ENCODE results near the gene TAF1C. TPM values are rescaled to one million over a fixed set of nuclear protein-coding genes. Genes with fewer than 3 reads are reported as not detected.
"Not testable (repeated sequence)": the region's sequence is repeated elsewhere in the genome, so short reads cannot be mapped to it uniquely, and the experiment has no call there.

Gene TAF1C
- total RNA-seq, 1 donor from 2014 or later: 29.3 TPM

DNA sequence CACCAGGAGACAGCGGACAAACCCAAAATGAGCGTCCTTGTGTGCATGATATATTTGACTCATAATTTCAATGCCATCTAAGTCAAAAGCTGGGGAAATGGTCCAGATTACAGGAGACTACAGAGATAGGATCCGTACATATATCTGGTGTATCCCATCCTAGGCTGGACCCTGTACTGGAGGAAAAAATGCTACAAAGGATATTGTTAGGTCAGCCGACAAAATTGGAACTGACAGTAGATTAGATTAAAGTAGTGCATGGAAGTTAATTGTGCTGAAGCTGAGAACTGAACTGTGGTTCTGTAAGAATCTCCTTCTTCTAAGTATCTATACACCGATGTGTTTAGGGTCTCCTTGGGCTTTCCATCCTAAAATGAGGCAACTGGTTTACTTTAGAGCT lies 28.7 kb upstream of the TAF1C start:
- ATAC-seq (ENCODE audit: poor library complexity) (no peak), DNase-seq (no peak)
- intact Hi-C loops (cut with DNase I): no loop called here

GRCh38 chr16:84214451-84215066 lies 27.7 kb upstream of the TAF1C start:
- no peak for DNase-seq
- intact Hi-C loops (cut with DNase I): no loop called here
- peak; percentile 70 for ATAC-seq (ENCODE audit: poor library complexity)

DNA sequence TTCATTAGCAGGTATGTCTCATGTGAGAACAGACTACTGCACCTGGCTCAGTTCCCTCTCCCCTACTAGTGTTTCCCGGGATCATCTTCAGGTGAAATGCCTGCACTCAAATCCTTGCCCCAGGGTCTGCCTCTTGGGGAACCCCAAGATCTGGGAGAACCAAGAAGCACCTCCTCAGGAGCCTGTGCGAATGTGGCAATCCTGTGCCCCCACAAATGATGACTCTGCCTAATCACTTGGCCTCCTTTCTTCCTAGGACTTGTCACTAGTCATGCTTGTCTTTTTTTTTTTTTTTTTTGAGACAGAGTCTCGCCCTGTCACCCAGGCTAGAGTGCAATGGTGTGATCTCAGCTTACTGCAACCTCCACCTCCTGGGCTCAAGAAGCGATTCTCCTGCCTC lies 25.8 kb upstream of the TAF1C start:
- ATAC-seq (ENCODE audit: poor library complexity) (no peak), DNase-seq (no peak)
- intact Hi-C loops (cut with DNase I): no loop called here

GRCh38 chr16:84212154-84212553 lies 25.3 kb upstream of the TAF1C start:
- DNase-seq (no peak), ATAC-seq (ENCODE audit: poor library complexity) (no peak)
- intact Hi-C loops (cut with DNase I): no loop called here

DNA sequence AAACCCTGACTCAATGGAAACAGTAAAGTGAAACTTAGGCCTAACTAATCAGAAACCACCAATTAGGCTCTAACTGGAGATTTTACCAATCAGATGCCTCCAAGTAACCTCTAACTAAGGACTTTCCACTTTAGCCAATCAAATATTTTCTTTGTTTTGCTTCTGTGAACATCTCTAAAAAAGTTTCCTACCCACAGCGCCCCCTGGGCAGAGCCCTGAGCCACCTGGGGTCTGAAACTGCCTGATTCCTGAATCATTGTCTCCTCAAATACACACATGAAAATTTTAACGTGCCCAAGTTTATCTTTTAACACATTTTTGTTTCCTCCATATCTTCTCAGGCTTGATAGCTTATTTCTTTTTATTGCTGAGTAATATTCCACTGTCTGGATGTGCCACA lies 23.1 kb upstream of the TAF1C start:
- ATAC-seq (ENCODE audit: poor library complexity): no peak
- intact Hi-C loops (cut with DNase I): no loop called here

DNA sequence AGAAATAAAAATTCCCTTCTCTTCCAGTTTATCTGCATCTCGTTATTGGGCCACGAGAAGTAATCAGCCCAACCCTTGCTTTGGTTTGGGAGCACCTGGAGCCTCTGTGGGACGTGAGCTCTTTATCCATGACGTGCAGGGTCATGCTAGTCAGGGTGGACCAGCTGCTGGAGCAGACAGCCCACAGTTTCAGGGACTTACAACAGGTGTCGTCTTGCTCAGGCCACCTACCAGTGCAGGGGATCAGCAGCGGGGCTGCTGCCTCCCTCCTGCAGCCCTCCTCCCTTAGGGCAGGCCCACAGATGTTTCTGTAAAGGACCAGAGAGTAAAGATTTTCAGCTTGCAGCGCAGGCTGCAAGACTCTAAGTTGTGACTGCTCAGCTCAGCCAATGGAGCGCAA lies 21.0 kb upstream of the TAF1C start:
- intact Hi-C loops (cut with DNase I): no loop called here
- DNase-seq (no peak), ATAC-seq (ENCODE audit: poor library complexity) (no peak)

More for the DNA sequence above, 23.1 kb upstream of the TAF1C start:
- no peak for DNase-seq

- ATAC-seq (ENCODE audit: poor library complexity) (no peak), DNase-seq (no peak)
- intact Hi-C loops (cut with DNase I): no loop called here
These were observed 20.4 kb upstream of the TAF1C start for GRCh38 chr16:84207251-84207650.

DNA sequence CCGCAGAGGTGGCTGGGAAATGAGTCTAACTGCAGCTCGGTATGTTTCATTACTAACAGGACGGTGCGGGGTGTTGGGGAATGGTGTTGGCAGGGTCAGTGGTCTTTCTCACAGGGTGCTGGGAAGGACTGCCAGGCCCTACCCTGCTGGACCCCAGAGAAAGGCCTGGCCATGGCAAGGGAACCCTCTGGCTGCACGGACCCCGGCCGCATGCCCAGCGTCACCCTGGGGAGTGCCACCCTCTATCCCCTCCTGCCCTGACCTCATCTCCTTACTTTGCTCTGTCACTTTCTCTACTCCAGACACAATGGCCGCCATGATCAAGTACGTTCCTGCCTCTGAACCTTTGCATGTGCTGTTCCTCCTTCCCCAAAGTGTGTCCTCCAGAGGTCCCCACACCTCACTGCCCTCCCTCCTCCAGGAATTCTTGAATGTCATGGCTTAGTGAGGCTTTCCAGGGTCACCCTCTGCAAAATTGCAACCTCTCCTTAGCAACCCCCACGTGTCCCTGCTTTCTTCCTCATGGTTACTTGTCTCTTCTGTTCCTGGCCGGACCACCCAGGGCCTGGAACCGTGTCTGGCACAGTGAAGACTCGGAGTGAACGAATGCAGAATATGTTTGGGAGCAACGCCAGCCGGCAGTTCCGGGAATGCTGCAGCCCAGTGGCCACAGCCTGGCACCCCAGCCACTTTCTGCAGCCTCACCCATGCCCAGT lies 19.3 kb upstream of the TAF1C start:
- ATAC-seq (ENCODE audit: poor library complexity) (no peak), DNase-seq (no peak)
- intact Hi-C loops (cut with DNase I): no loop called here

- intact Hi-C loops (cut with DNase I); ATAC-seq (ENCODE audit: poor library complexity); DNase-seq: not testable (repeated sequence)
These were observed 18.3 kb upstream of the TAF1C start for GRCh38 chr16:84205123-84205522.

DNA sequence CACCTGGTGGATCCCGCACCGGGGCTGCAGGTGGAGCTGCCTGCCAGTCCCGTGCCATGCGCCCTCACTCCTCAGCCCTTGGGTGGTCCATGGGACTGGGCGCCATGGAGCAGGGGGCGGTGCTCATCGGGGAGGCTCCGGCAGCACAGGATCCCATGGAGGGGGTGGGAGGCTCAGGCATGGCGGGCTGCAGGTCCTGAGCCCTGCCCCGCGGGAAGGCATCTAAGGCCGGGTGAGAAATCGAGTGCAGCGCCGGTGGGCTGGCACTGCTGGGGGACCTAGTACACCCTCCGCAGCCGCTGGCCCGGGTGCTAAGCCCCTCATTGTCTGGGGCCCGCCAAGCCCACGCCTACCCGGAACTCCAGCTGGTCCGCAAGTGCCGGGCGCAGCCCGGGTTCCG lies 17.7 kb upstream of the TAF1C start:
- DNase-seq; ATAC-seq (ENCODE audit: poor library complexity); intact Hi-C loops (cut with DNase I): not testable (repeated sequence)

DNA sequence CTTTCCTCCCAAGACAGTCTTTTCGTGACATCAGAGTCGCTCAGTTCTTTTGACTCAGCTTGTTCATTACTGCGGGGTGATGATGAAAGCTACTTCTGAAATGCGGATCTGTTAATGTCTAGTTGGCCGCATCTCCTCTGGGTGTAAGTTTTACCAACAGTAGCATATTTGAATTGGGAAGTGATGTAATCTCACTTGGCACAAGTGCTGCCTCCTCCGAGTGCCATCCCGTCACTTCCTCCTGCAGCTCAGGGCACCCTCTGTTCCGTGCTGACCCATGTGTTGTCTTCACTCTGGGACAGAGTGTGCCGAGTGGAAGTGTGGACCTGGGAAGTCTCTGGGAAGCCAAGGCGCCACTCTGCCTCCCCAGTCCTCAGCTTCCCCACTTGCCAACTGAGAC lies 13.0 kb upstream of the TAF1C start:
- intact Hi-C loops (cut with DNase I): no loop called here
- ATAC-seq (ENCODE audit: poor library complexity) (peak; percentile 78), DNase-seq (peak; percentile 50)

DNA sequence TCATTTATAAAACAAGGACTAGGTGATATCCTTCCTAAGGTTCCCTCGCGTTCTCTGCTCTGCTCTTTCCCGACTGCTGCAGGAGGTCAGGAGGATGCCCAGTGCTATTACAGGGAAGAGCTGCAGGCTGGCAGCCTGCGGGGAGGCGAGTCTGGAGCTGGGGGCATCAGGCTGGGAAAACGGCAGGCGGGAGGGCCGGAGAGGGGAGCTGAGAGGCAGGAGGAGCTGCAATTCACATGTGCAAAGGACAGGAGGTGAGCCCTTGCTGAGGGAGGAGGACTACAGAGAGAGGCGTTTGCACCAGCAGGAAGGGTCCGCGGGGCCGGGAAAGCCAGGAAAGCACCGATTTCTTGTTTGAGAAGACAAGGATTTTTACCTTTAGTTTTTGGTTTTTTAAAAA lies 12.2 kb upstream of the TAF1C start:
- DNase-seq (no peak), ATAC-seq (ENCODE audit: poor library complexity) (no peak)
- intact Hi-C loops (cut with DNase I): no loop called here

DNA sequence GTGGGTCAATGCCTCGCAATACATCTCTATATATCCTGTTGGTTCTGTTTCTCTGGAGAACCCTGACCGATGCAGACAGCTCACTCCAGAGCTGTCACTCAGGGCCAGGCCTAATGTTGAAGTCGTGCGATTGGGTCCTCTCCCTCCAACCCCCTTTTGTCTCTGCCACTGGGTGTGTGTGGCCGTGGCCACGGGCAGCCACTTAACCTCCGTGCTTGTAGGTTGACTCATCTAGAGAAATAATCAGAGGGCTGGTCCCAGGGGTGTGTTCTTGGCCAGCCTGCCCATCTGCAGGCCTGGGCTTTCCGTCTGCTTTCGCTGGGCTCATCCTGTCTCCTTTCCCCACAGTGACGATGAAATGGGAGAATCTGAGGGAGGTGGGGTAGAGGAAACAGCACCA lies 11.5 kb upstream of the TAF1C start:
- no peak for ATAC-seq (ENCODE audit: poor library complexity)
- intact Hi-C loops (cut with DNase I): no loop called here
- no peak for DNase-seq

- no peak for DNase-seq
- no peak for ATAC-seq (ENCODE audit: poor library complexity)
- intact Hi-C loops (cut with DNase I): no loop called here
These were observed 10.7 kb upstream of the TAF1C start for GRCh38 chr16:84197466-84198128.

DNA sequence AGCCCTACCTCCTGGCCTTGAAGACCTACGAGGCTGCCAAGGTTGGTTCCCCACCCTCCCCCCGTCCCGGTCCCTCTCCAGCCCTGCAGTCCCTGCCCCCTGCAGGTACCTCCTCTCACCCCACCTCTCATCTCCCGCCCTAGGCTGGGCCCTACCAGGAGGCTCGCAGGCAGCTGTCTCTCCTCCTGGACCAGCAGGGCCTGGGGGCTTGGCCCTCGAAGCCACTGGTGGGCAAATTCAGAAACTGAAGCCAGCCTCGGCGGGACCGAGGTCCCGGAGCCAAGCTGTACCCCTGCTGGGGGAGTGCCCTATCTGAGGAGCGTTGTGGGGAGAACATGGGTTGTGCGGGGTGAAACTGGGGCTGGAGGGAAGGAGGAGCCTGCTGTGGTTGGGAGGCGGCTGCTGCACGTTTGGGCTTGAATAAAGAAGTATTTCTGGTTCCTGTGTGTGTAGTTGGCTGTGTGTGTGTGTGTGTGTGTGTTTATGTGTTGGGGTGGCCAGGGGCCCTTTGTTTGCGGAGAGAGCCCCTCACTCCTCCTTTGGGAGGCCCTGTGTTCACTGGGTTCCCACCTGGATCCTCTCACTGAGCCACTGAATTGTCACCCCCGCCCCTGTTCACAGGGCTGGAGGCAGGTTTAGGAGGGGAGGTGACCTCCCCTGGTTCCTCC lies 10.0 kb upstream of the TAF1C start:
- no peak for DNase-seq
- intact Hi-C loops (cut with DNase I): no loop called here

GRCh38 chr16:84196101-84196500 lies 9.2 kb upstream of the TAF1C start:
- ATAC-seq (ENCODE audit: poor library complexity) (no peak), DNase-seq (no peak)
- intact Hi-C loops (cut with DNase I): no loop called here

More for the DNA sequence above, 10.0 kb upstream of the TAF1C start:
- ATAC-seq (ENCODE audit: poor library complexity): no peak

- intact Hi-C loops (cut with DNase I): no loop called here
- no peak for ATAC-seq (ENCODE audit: poor library complexity)
- no peak for DNase-seq
These were observed 8.6 kb upstream of the TAF1C start for GRCh38 chr16:84195201-84196093.

- no peak for DNase-seq
- ATAC-seq (ENCODE audit: poor library complexity): no peak
- intact Hi-C loops (cut with DNase I): no loop called here
These were observed 7.8 kb upstream of the TAF1C start for GRCh38 chr16:84194470-84195200.

Measured in Right ventricle myocardium superior (tissue), 1 donor.